WTC11 (cell line): ENCODE results near the gene MRPL51.

Experiments used
- ATF3 ChIP-seq: sonication (generic); formaldehyde crosslinking; conservative IDR thresholded peaks from 2 replicates; pipeline ENCODE4 v1.8.1; 2022; ENCODE audit warnings: mild to moderate bottlenecking, missing genetic modification reagents
- CREB1 ChIP-seq: sonication (generic); formaldehyde crosslinking; IDR thresholded peaks from 2 replicates; pipeline ENCODE4 v1.8.0; 2023; ENCODE audit warnings: mild to moderate bottlenecking, missing genetic modification reagents
- CTCF ChIP-seq: fragments of 200-600 bp; IDR thresholded peaks from 2 replicates; pipeline ENCODE4 v1.8.0; 2022; ENCODE audit warnings: antibody characterized with exemption
- ETV6 ChIP-seq: sonication (generic); formaldehyde crosslinking; IDR thresholded peaks from 2 replicates; pipeline ENCODE4 v1.8.1; 2022; ENCODE audit warnings: mild to moderate bottlenecking, missing genetic modification reagents
- FOXP4 ChIP-seq: sonication (generic); formaldehyde crosslinking; IDR thresholded peaks from 2 replicates; pipeline ENCODE4 v1.8.0; 2022; ENCODE audit warnings: mild to moderate bottlenecking, missing genetic modification reagents
- MAX ChIP-seq: sonication (generic); formaldehyde crosslinking; IDR thresholded peaks from 2 replicates; pipeline ENCODE4 v1.8.0; 2022; ENCODE audit warnings: mild to moderate bottlenecking, missing genetic modification reagents
- USF2 ChIP-seq: sonication (generic); formaldehyde crosslinking; IDR thresholded peaks from 2 replicates; pipeline ENCODE4 v1.8.1; 2023; ENCODE audit warnings: mild to moderate bottlenecking, missing genetic modification reagents, moderate library complexity
- ZBTB43 ChIP-seq: sonication (generic); formaldehyde crosslinking; IDR thresholded peaks from 2 replicates; pipeline ENCODE4 v1.8.1; 2023; ENCODE audit warnings: mild to moderate bottlenecking, missing genetic modification reagents

- TF ChIP-seq CREB1 (no peak), ETV6 (CRISPR knock-in tag) (no peak), MAX (CRISPR knock-in tag) (no peak), CTCF (no peak), ZBTB43 (no peak), ATF3 (CRISPR knock-in tag) (no peak), FOXP4 (CRISPR knock-in tag) (no peak), USF2 (CRISPR knock-in tag) (no peak)
Observed at GRCh38 chr12:6532927-6533652, 40.0 kb upstream of the MRPL51 start.
